Ectodermal cell (in vitro differentiated cells): ENCODE results near the gene C14orf132.

Experiments
- H3K27ac ChIP-seq: 2 replicates; pipeline ENCODE4 v1.7.0; 2013; ENCODE audit warnings: mild to moderate bottlenecking, low read depth, low read length; ENCODE audit not compliant: insufficient read depth, poor library complexity, severe bottlenecking
- H3K27me3 ChIP-seq: 2 replicates; pipeline ENCODE4 v1.7.0; 2013; ENCODE audit warnings: mild to moderate bottlenecking, low read length; ENCODE audit not compliant: insufficient read depth, control insufficient read depth, poor library complexity, severe bottlenecking
- H3K36me3 ChIP-seq: one replicate; pipeline ENCODE4 v1.7.0; 2013; ENCODE audit warnings: low read length; ENCODE audit not compliant: control insufficient read depth, insufficient read depth
- H3K4me1 ChIP-seq: one replicate; pipeline ENCODE4 v1.7.0; 2013; ENCODE audit warnings: low read length; ENCODE audit not compliant: control insufficient read depth, insufficient read depth
- H3K4me3 ChIP-seq: 2 replicates; pipeline ENCODE4 v1.7.0; 2013; ENCODE audit warnings: low read depth, low read length, control low read depth; ENCODE audit not compliant: insufficient read depth
- H3K9me3 ChIP-seq: 2 replicates; pipeline ENCODE4 v1.7.0; 2013; ENCODE audit warnings: mild to moderate bottlenecking, low read length, moderate library complexity; ENCODE audit not compliant: control insufficient read depth
- WGBS, 2 experiments: methylation state at CpG; one replicate each; pipeline ENCODE4 v1.1.7; 2013; ENCODE audit warnings: missing lambda C conversion rate in 2 of 2; 5-methylcytosine and 5-hydroxymethylcytosine counted together

Gene C14orf132

DNA sequence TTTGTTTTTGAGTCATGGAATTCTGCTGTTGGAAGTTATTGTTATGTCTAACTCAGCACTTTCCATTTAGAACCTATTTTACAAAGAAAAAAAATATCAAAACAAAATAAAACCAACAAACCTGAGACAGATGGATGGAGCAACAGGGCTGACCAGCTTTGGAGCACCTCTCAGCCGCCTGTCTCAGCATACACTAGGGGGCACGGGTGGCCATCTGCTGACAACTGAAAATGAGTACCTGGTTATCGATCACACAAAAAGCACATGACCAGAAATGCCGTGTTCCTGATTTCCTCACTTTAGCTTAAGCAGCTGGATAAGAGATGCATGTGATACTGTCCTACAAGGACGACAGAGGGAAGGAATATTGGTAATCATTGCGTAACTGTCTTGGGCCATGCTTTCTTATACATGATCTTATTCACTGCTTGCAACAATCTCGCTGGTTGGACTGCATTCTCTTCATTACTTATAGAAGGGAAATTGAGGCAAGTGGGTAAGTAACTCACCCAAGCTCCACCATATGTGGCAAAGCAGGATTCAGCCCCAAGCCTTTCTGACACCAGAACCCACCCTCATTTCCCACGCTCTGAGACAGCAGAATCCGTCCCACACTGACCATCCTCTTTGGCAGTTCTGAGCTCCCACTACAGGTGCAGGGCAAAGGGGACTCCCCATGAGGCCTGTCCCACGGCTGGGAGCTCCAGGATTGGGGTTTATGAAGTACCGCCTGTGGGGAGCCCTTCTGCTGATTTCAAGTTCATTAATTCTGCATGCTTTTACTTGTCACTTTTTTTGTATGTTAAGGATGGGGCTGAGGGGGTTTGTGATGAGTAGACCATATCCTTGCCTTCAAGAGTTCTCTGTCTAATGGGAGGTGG lies 43.5 kb downstream of the C14orf132 start:
- Histone ChIP-seq H3K27ac (no peak overlapping the region), H3K9me3 (no peaks in the 10 kb centered on the region), H3K4me1 (peaks cover 6% of the 10 kb centered on the region), H3K4me3 (no peak overlapping the region), H3K27me3 (no peaks in the 10 kb centered on the region), H3K36me3 (no peaks in the 10 kb centered on the region)
- 90 to 93% methylated on average over 11 of the region's 11 CpGs for WGBS, 2 experiments

DNA sequence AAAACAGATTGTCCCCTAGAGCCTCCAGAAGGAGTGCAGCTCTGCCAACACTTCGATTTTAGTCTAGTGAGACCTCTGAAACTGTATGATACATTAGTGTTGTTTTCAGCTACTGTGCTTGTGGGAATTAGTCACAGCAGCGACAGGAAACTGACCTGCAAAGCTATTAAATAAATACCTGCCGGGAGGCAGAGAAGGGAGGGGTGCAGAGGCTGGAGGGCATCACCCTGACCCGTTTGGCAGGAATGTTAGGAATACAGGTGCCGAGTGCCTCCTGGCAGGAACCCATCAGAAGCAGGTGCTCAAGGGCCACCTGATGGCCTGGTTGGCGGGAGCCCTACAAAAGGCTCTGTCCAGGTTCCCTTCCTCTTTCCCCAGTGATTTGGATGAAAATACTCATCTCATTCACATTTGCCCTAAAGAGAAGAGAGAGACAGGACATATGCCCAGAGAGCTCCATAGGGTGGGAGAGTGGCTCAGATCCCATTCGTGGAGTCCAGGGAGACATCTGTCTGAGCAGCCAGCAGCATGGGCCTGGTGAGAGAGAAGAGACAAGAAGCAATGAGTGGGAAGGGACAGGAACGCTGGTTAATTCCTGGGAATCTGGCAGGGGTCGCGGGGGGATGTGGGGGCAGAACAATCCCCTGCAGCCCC lies 44.6 kb downstream of the C14orf132 start:
- 87 to 90% methylated on average over 10 of the region's 10 CpGs for WGBS, 2 experiments
- H3K27ac ChIP-seq, result no peak overlapping the region
- no peaks in the 10 kb centered on the region for H3K4me1 ChIP-seq
- no peaks in the 10 kb centered on the region for H3K27me3 ChIP-seq
- H3K9me3 ChIP-seq, result no peaks in the 10 kb centered on the region
- no peaks in the 10 kb centered on the region for H3K36me3 ChIP-seq
- no peak overlapping the region for H3K4me3 ChIP-seq

- Histone ChIP-seq H3K4me3 (no peak overlapping the region), H3K27me3 (no peaks in the 10 kb centered on the region), H3K4me1 (no peaks in the 10 kb centered on the region), H3K9me3 (no peaks in the 10 kb centered on the region), H3K36me3 (no peaks in the 10 kb centered on the region), H3K27ac (no peak overlapping the region)
- 91 to 94% methylated on average over 4 of the region's 4 CpGs for WGBS, 2 experiments
Measured at GRCh38 chr14:96084796-96085195, 45.6 kb downstream of the C14orf132 start.

DNA sequence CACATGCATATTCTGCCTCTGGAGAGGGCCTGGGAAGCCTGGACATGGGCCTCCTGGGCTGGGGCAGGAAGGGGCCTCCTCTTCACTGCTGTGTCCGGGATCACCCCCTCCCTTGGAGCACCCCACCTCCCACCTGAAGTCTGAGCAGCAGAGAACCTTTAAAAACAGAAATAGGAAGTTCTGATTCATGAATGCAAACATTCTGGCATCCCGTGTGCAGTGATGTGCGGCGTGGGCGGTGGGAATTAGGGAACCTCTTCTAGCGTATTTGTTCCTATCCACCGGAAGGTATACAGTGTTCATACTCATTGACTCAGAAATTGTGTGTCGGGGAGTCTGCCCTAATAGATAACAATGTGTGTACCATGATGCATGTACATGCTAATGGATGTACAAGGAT lies 46.2 kb downstream of the C14orf132 start:
- Histone ChIP-seq H3K9me3 (no peaks in the 10 kb centered on the region), H3K27me3 (no peaks in the 10 kb centered on the region), H3K36me3 (no peaks in the 10 kb centered on the region), H3K4me3 (no peak overlapping the region), H3K27ac (no peak overlapping the region), H3K4me1 (no peaks in the 10 kb centered on the region)
- WGBS, 2 experiments, result 94 to 97% methylated on average over 8 of the region's 8 CpGs

DNA sequence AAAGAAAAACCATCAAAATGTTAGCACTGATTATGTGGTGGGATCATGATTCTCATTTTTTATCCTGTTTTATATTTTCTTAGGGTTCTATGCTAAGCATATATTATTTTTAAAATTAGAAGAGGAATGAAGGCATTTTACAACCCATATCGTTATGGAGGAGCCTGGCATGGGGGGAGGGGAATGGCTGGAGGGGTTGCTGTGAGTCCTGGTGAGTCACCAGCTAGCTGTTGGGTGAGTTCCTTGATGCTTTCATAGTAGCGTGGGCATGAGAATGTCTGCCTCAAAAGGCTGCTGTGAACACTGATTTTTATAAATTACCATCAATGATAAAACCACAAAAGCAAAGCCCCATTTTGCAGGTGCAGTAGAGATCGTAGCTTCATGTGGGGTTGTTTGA lies 46.9 kb downstream of the C14orf132 start:
- Histone ChIP-seq H3K9me3 (no peaks in the 10 kb centered on the region), H3K4me1 (no peaks in the 10 kb centered on the region), H3K36me3 (no peaks in the 10 kb centered on the region), H3K4me3 (no peak overlapping the region), H3K27me3 (no peaks in the 10 kb centered on the region), H3K27ac (no peak overlapping the region)
- 86 to 91% methylated on average over 3 of the region's 3 CpGs for WGBS, 2 experiments

- Histone ChIP-seq H3K36me3 (no peaks in the 10 kb centered on the region), H3K4me1 (no peaks in the 10 kb centered on the region), H3K9me3 (no peaks in the 10 kb centered on the region), H3K4me3 (no peak overlapping the region), H3K27ac (no peak overlapping the region), H3K27me3 (no peaks in the 10 kb centered on the region)
- WGBS, 2 experiments, result 97 to 98% methylated on average over 18 of the region's 18 CpGs
Measured at GRCh38 chr14:96086574-96087077, 47.5 kb downstream of the C14orf132 start.

- Histone ChIP-seq H3K36me3 (no peaks in the 10 kb centered on the region), H3K27ac (no peak overlapping the region), H3K9me3 (no peaks in the 10 kb centered on the region), H3K4me3 (no peak overlapping the region), H3K4me1 (no peaks in the 10 kb centered on the region), H3K27me3 (no peaks in the 10 kb centered on the region)
- 95% methylated on average over 7 of the region's 7 CpGs for WGBS, 2 experiments
Measured at GRCh38 chr14:96088074-96088473, 48.9 kb downstream of the C14orf132 start.

GRCh38 chr14:96088481-96088880 lies 49.3 kb downstream of the C14orf132 start:
- no peak overlapping the region for H3K27ac ChIP-seq
- no peaks in the 10 kb centered on the region for H3K27me3 ChIP-seq
- H3K4me1 ChIP-seq, result no peaks in the 10 kb centered on the region
- 97 to 98% methylated on average over 8 of the region's 8 CpGs for WGBS, 2 experiments
- H3K4me3 ChIP-seq, result no peak overlapping the region
- H3K36me3 ChIP-seq, result no peaks in the 10 kb centered on the region
- H3K9me3 ChIP-seq, result no peaks in the 10 kb centered on the region

DNA sequence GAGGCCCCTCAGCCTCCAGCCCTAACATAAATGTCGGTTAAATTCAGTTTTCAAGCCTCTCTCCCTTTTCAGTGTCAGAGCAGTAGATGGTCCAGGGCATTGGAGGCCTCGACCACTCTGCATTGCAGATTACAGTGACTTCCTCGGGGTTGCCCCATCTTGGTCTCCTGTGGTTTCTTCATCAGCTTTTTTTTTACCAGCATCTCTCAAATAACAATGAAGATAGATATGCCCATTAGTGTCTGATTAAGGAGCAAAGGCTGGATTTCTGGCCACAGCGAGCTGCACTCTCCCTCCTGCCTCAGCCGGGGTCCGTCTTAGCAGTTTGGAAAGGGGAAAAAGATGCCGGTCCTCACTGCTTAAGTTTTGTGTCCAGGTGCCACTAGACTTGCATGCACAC lies 49.7 kb downstream of the C14orf132 start:
- Histone ChIP-seq H3K27me3 (no peaks in the 10 kb centered on the region), H3K9me3 (no peaks in the 10 kb centered on the region), H3K4me3 (no peak overlapping the region), H3K36me3 (no peaks in the 10 kb centered on the region), H3K4me1 (no peaks in the 10 kb centered on the region), H3K27ac (no peak overlapping the region)
- WGBS, 2 experiments, result 90 to 95% methylated on average over 6 to 7 of the region's 7 CpGs

- no peak overlapping the region for H3K4me3 ChIP-seq
- no peaks in the 10 kb centered on the region for H3K36me3 ChIP-seq
- no peaks in the 10 kb centered on the region for H3K9me3 ChIP-seq
- 95 to 96% methylated on average over 4 of the region's 4 CpGs for WGBS, 2 experiments
- no peak overlapping the region for H3K27ac ChIP-seq
- H3K4me1 ChIP-seq, result no peaks in the 10 kb centered on the region
- H3K27me3 ChIP-seq, result no peaks in the 10 kb centered on the region
Measured at GRCh38 chr14:96089401-96089800, 50.2 kb downstream of the C14orf132 start.
